GM12878 (cell line): ENCODE measurements around the gene SPATA16. TPM values are rescaled to one million over a fixed set of nuclear protein-coding genes. Genes with fewer than 3 reads are reported as not detected.

Source experiments
- ATAC-seq: fragments of 200-7000 bp; cut with Tn5 transposase; 3 replicates; pipeline ENCODE4 v1.9.1; 2020; ENCODE audit warnings: mild to moderate bottlenecking, moderate library complexity
- BruUV-seq: library from RNA; stranded (reverse); fragments of 400-500 nt; replicated peaks from 2 replicates; lab custom pipeline; 2021; lab: Mats Ljungman, UMichigan
- CTCF ChIA-PET: fragments of 300-600 bp; sonication (Branson Sonifier 250); formaldehyde crosslinking; extraction: SDS; loops from one replicate; lab custom pipeline; 2021; ENCODE audit warnings: inconsistent platforms; lab: Yijun Ruan, JAX
- POLR2A ChIA-PET: fragments of 350-600 bp; formaldehyde crosslinking; extraction: SDS; loops from one replicate; lab custom pipeline; 2021; ENCODE audit warnings: inconsistent platforms; lab: Charles Lee
- RAD21 ChIA-PET: fragments of 300-600 bp; sonication (Branson Sonifier 250); formaldehyde crosslinking; loops from one replicate; lab custom pipeline; 2023; ENCODE audit warnings: antibody characterized with exemption; ENCODE audit not compliant: unreplicated experiment; lab: Charles Lee
- SMC1A ChIA-PET: fragments of 300-600 bp; sonication (Branson Sonifier 250); formaldehyde crosslinking; loops from one replicate; lab custom pipeline; 2023; ENCODE audit not compliant: unreplicated experiment, uncharacterized antibody; lab: Charles Lee
- DNase-seq: peaks from one replicate; pipeline ENCODE4 v3.0.0-alpha.2; 2011; ENCODE audit warnings: low read depth, low spot score
- FAIRE-seq: peaks from 3 replicates; lab custom pipeline; 2011; peaks lifted over from hg19 to GRCh38; lab: Jason Lieb, UNC
- H2AFZ ChIP-seq: 2 replicates; pipeline ENCODE4 v1.6.0; 2011; ENCODE audit warnings: low read depth, low read length, control low read depth; ENCODE audit not compliant: control insufficient read depth
- H3K27ac ChIP-seq: 2 replicates; pipeline ENCODE4 v1.5.1; 2011; ENCODE audit warnings: control low read depth; ENCODE audit not compliant: control insufficient read depth, insufficient read depth
- H3K27me3 ChIP-seq, 2 experiments: replicated peaks in 1 of 2; 2 replicates each; pipeline versions ENCODE4 v1.6.0 to v1.6.1; 2011; ENCODE audit warnings: low read length in 1 of 2; ENCODE audit not compliant: control insufficient read depth in 2 of 2, insufficient read depth in 2 of 2
- H3K36me3 ChIP-seq, 2 experiments: 2 replicates each; pipeline ENCODE4 v1.5.1; 2011; ENCODE audit warnings: low read length in 1 of 2; ENCODE audit not compliant: control insufficient read depth in 2 of 2, insufficient read depth in 2 of 2
- H3K4me1 ChIP-seq: 2 replicates; pipeline ENCODE4 v1.6.1; 2011; ENCODE audit warnings: mild to moderate bottlenecking, low read length, moderate library complexity, mixed read lengths; ENCODE audit not compliant: control insufficient read depth, insufficient read depth
- H3K4me2 ChIP-seq: 2 replicates; pipeline ENCODE4 v1.6.0; 2011; ENCODE audit warnings: control low read depth; ENCODE audit not compliant: control insufficient read depth, insufficient read depth
- H3K4me3 ChIP-seq: fragments of 200-600 bp; sonication (generic); 2 replicates; pipeline ENCODE4 v1.5.1; 2016
- H3K79me2 ChIP-seq: 2 replicates; pipeline ENCODE4 v1.6.0; 2011; ENCODE audit warnings: low read length; ENCODE audit not compliant: control insufficient read depth, insufficient read depth
- H3K9ac ChIP-seq: 2 replicates; pipeline ENCODE4 v1.8.0; 2011; ENCODE audit warnings: low read length, control low read depth, mixed read lengths; ENCODE audit not compliant: control insufficient read depth, insufficient read depth
- H3K9me3 ChIP-seq: replicated peaks from 3 replicates; pipeline ENCODE4 v1.5.1; 2011; ENCODE audit warnings: mild to moderate bottlenecking, low read length; ENCODE audit not compliant: control insufficient read depth, insufficient read depth
- H4K20me1 ChIP-seq: 2 replicates; pipeline ENCODE4 v1.6.0; 2011; ENCODE audit not compliant: control insufficient read depth, insufficient read depth
- E4F1 ChIP-seq: fragments of 450-650 bp; IDR thresholded peaks from 2 replicates; pipeline ENCODE4 v1.6.1; 2018; ENCODE audit warnings: borderline replicate concordance, mild to moderate bottlenecking; ENCODE audit not compliant: partially characterized antibody
- EP300 ChIP-seq, 2 experiments: fragments of 150-350 bp in 1 of 2; IDR thresholded peaks; 2 replicates each; pipeline ENCODE4 v1.6.1; 2011 to 2012; ENCODE audit warnings: low read depth in 2 of 2, low read length in 2 of 2, borderline replicate concordance in 1 of 2, improper control_type of control experiment in 1 of 2, inconsistent platforms in 1 of 2; ENCODE audit not compliant: control insufficient read depth in 1 of 2
- NFIC ChIP-seq: IDR thresholded peaks from 2 replicates; pipeline ENCODE4 v1.6.1; 2012; ENCODE audit warnings: low read depth, mild to moderate bottlenecking, inconsistent platforms, low read length, moderate library complexity
- PML ChIP-seq: IDR thresholded peaks from 2 replicates; pipeline ENCODE4 v1.6.1; 2012; ENCODE audit warnings: low read length, inconsistent platforms
- SIX5 ChIP-seq: IDR thresholded peaks from 2 replicates; pipeline ENCODE4 v1.6.1; 2011; ENCODE audit warnings: mild to moderate bottlenecking, low read depth, low read length, moderate library complexity; ENCODE audit not compliant: severe bottlenecking
- SMAD1 ChIP-seq: fragments of 450-650 bp; IDR thresholded peaks from 2 replicates; pipeline ENCODE4 v1.6.1; 2018; ENCODE audit warnings: mild to moderate bottlenecking, low read depth; ENCODE audit not compliant: partially characterized antibody
- SMARCA5 ChIP-seq: fragments of 450-650 bp; IDR thresholded peaks from 2 replicates; pipeline ENCODE4 v1.6.1; 2017; ENCODE audit warnings: mild to moderate bottlenecking
- SRF ChIP-seq, 2 experiments: IDR thresholded peaks; 2 replicates each; pipeline ENCODE4 v1.6.1; 2011; ENCODE audit warnings: low read depth in 2 of 2, low read length in 2 of 2, mild to moderate bottlenecking in 1 of 2, moderate library complexity in 1 of 2
- TCF12 ChIP-seq: IDR thresholded peaks from 2 replicates; pipeline ENCODE4 v1.6.1; 2011; ENCODE audit warnings: low read depth, mild to moderate bottlenecking, low read length
- WGBS: methylation state at CpG from one replicate; pipeline ENCODE4 v1.1.6; 2016; ENCODE audit warnings: low lambda C conversion rate; ENCODE audit not compliant: insufficient replicate concordance, insufficient coverage; ENCODE audit errors: missing lambda C conversion rate; 5-methylcytosine and 5-hydroxymethylcytosine counted together
- in situ Hi-C: fragments of 300-500 bp; cut with MboI; formaldehyde crosslinking; loops from 9 replicates; pipeline ENCODE4 v1.14.3; 2018; ENCODE audit warnings: mixed read lengths
- intact Hi-C: fragments of 100-400 bp; cut with micrococcal nuclease; formaldehyde crosslinking; loops from one replicate; pipeline ENCODE4 v1.14.2; 2022; ENCODE audit not compliant: unreplicated experiment
- polyA plus RNA-seq, 11 experiments: library from polyadenylated mRNA; depleted of rRNA in 4 of 11; unstranded in 6 of 11; stranded (reverse) in 5 of 11; fragments of >200 nt; fragmentation: Nextera tagmentation in 4 of 11; fragmentation: Illumina TruSeq in 1 of 11; extraction: Ambion mirVana in 4 of 11; extraction: Trizol in 1 of 11; gene quantifications; 1 replicate in 1 of 11; 2 replicates in 10 of 11; pipeline versions ENCODE4 v1.2.1 to v1.2.3, GENCODE V29; 2011 to 2016; ENCODE audit warnings: inconsistent platforms in 2 of 11, missing spikeins in 2 of 11, low read depth in 1 of 11
- total RNA-seq, 4 experiments: library from RNA; depleted of rRNA in 3 of 4; stranded (reverse); fragments of >200 nt in 3 of 4; fragmentation: Illumina TruSeq in 1 of 4; extraction: Trizol in 1 of 4; gene quantifications; 2 replicates each; pipeline versions ENCODE4 v1.2.1 to v1.2.3, GENCODE V29; 2013 to 2021

Gene SPATA16
- total and polyA plus RNA-seq, 10 of the 15 experiments (the other 5 are each of a cell fraction or from before 2014, with no cell fraction given): 0.04 TPM; not detected in 9

- peaks cover 0 to 3% of the 10 kb centered on the region in 2 experiments; a peak in 1 of 4 replicates for H3K27me3 ChIP-seq
- H3K9ac ChIP-seq: no peak overlapping the region
- H3K9me3 ChIP-seq: no peaks in the 10 kb centered on the region
- TF ChIP-seq SMAD1: no peak
- no peak for TF ChIP-seq SMARCA5
- TF ChIP-seq PML: no peak
- no peak for TF ChIP-seq TCF12
- TF ChIP-seq NFIC: no peak
- TF ChIP-seq E4F1: no peak
- no peak for TF ChIP-seq EP300 (IDR thresholded peaks at IDR 0.05; ENCODE audit: borderline replicate concordance in 1 of 2, control insufficient read depth in 1 of 2, low read depth in 2 of 2, low read length in 2 of 2)
- TF ChIP-seq SIX5: no peak
- no peak for TF ChIP-seq SRF (IDR thresholded peaks at IDR 0.05; ENCODE audit: low read depth in 2 of 2, low read length in 2 of 2)
- intact Hi-C loops: no loop called here
- H3K4me1 ChIP-seq: no peaks in the 10 kb centered on the region
- CTCF ChIA-PET: interaction anchor here (1.3 kb wide), 1 partner anchor 11 kb away, joined by 3 read pairs; no protein-coding TSS in a partner anchor
- no TSS peak for BruUV-seq
- H3K4me3 ChIP-seq: no peak overlapping the region
- H3K79me2 ChIP-seq: no peaks in the 10 kb centered on the region
- no peak overlapping the region for H3K4me2 ChIP-seq
- DNase-seq (no peak), FAIRE-seq (no peak), ATAC-seq (no peak)
- H3K27ac ChIP-seq: no peak overlapping the region
- SMC1A ChIA-PET: interaction anchor here (0.9 kb wide), 1 partner anchor 19 kb away, joined by 4 read pairs; no protein-coding TSS in a partner anchor
- no peaks in the 10 kb centered on the region for H3K36me3 ChIP-seq
- in situ Hi-C loops: no loop called here
- no peaks in the 10 kb centered on the region for H4K20me1 ChIP-seq
- 4% methylated on average over 3 of the region's 3 CpGs for WGBS
- RAD21 ChIA-PET: no interaction called here
- no peak overlapping the region for H2AFZ ChIP-seq
- POLR2A ChIA-PET: no interaction called here
Measured at GRCh38 chr3:172991424-172991996, 149.5 kb downstream of the SPATA16 start.
